Activated CD8-positive, alpha-beta T cell treated with anti-CD3 and anti-CD28 coated beads for 36 hours (primary cell): ENCODE data around the gene CLEC14A. TPM values are rescaled to one million over a fixed set of nuclear protein-coding genes. Genes with fewer than 3 reads are reported as not detected.

ENCODE experiments used
- ATAC-seq: fragments of 200-7000 bp; cut with Tn5 transposase; one replicate; pipeline ENCODE4 v1.10.0; 2021; ENCODE audit warnings: mild to moderate bottlenecking, moderate library complexity
- CTCF ChIA-PET: fragments of 350-600 bp; sonication (Branson Sonifier 250); formaldehyde crosslinking; loops from one replicate; lab custom pipeline; 2021; ENCODE audit warnings: antibody characterized with exemption; lab: Charles Lee
- POLR2A ChIA-PET: fragments of 350-600 bp; sonication (Branson Sonifier 250); formaldehyde crosslinking; loops from one replicate; lab custom pipeline; 2021; ENCODE audit warnings: antibody characterized with exemption; lab: Charles Lee
- DNase-seq: peaks from one replicate; pipeline ENCODE4 v3.0.0-alpha.2; 2020
- H3K27ac Mint-ChIP-seq: one replicate; pipeline ENCODE4 v1.8.0; 2021; ENCODE audit warnings: mild to moderate bottlenecking, mixed read lengths
- H3K27me3 Mint-ChIP-seq: one replicate; pipeline ENCODE4 v1.8.0; 2021; ENCODE audit warnings: mixed read lengths
- H3K36me3 Mint-ChIP-seq: one replicate; pipeline ENCODE4 v1.8.0; 2021; ENCODE audit warnings: low read depth, mixed read lengths
- H3K4me1 Mint-ChIP-seq: one replicate; pipeline ENCODE4 v1.8.0; 2021; ENCODE audit warnings: low read depth, mixed read lengths
- H3K4me3 Mint-ChIP-seq: one replicate; pipeline ENCODE4 v1.8.0; 2021; ENCODE audit warnings: mild to moderate bottlenecking, moderate library complexity, mixed read lengths
- H3K9me3 Mint-ChIP-seq: one replicate; pipeline ENCODE4 v1.8.0; 2021; ENCODE audit warnings: mixed read lengths
- CTCF ChIP-seq: fragments of 200-600 bp; IDR thresholded peaks from one replicate; pipeline ENCODE4 v1.8.0; 2022; ENCODE audit warnings: antibody characterized with exemption, mild to moderate bottlenecking
- intact Hi-C: fragments of 100-400 bp; cut with micrococcal nuclease; formaldehyde crosslinking; loops from one replicate; pipeline ENCODE4 v1.10.0; 2022
- total RNA-seq, 2 experiments: library from RNA; stranded (reverse); gene quantifications; one replicate each; pipeline ENCODE4 v1.2.3, GENCODE V29; 2021

The CLEC14A gene
- total RNA-seq, 2 experiments from 2014 or later = not detected

DNA sequence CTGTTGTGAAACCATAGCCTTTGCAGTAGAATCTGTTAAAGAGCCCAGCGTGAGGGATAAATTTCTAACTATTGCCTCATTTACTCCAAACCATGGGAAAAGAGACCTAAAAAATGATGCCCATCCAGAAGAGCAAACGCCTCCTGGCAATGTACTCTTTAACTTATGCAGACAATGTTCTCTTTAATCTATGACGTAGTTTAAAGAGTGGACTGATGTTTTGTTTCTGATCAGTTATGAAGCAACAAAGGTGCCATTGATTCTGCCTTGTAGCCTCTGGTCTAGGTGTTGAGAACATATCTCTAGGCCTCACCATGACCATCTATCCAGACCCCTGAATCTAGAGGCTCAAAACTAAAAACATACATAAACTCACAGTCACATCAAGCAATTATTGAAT is 34.8 kb downstream of the CLEC14A start:
- POLR2A ChIA-PET = no interaction called here
- DNase-seq (no peak), ATAC-seq (no peak)
- Mint-ChIP-seq H3K4me3 (no peak overlapping the region), H3K9me3 (no peaks in the 10 kb centered on the region), H3K27ac (no peak overlapping the region), H3K36me3 (no peaks in the 10 kb centered on the region), H3K4me1 (no peaks in the 10 kb centered on the region), H3K27me3 (peaks cover 7% of the 10 kb centered on the region)
- CTCF ChIA-PET = interaction anchor here (1.2 kb wide), 1 partner anchor 235 kb away, joined by 3 read pairs; no protein-coding TSS in a partner anchor
- TF ChIP-seq CTCF = no peak
- intact Hi-C loops = no loop called here

- no peak for ATAC-seq
- intact Hi-C loops = no loop called here
- DNase-seq = no peak
- Mint-ChIP-seq H3K36me3 (no peaks in the 10 kb centered on the region), H3K9me3 (no peaks in the 10 kb centered on the region), H3K4me3 (no peak overlapping the region), H3K27me3 (peaks cover 15% of the 10 kb centered on the region), H3K27ac (no peak overlapping the region), H3K4me1 (no peaks in the 10 kb centered on the region)
- ChIA-PET POLR2A (no interaction called here), CTCF (no interaction called here)
- TF ChIP-seq CTCF = no peak
These were observed 38.3 kb downstream of the CLEC14A start for GRCh38 chr14:38217553-38217952.

DNA sequence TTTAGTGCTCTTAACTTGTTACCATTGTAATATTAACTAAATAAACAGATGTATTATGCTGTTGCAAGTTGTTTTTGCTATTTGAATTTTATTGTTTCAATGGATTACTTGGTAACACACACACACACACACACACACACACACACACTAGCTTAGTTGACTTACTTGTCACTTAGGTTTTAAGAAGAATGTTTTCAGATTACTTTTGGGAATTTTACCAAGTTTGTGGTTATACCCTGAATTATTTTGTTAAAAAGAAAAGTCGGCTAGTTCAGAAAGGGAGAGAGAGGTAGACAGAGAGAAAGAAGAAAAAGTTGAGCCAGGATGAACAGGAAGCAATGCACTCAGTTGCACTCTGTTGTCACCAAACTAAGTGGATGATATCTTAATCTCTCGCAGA is 42.9 kb downstream of the CLEC14A start:
- peaks cover 45% of the 10 kb centered on the region for H3K27me3 Mint-ChIP-seq
- no peaks in the 10 kb centered on the region for H3K9me3 Mint-ChIP-seq
- intact Hi-C loops = no loop called here
- no peak overlapping the region for H3K27ac Mint-ChIP-seq
- H3K4me3 Mint-ChIP-seq = no peak overlapping the region
- ChIA-PET CTCF (no interaction called here), POLR2A (no interaction called here)
- H3K36me3 Mint-ChIP-seq = no peaks in the 10 kb centered on the region
- no peak for DNase-seq
- ATAC-seq = no peak
- TF ChIP-seq CTCF = no peak
- peaks cover 23% of the 10 kb centered on the region for H3K4me1 Mint-ChIP-seq

- TF ChIP-seq CTCF = no peak
- ChIA-PET POLR2A (no interaction called here), CTCF (no interaction called here)
- no peak for ATAC-seq
- Mint-ChIP-seq H3K27me3 (peaks cover 52% of the 10 kb centered on the region), H3K4me3 (no peak overlapping the region), H3K27ac (no peak overlapping the region), H3K36me3 (no peaks in the 10 kb centered on the region), H3K4me1 (peaks cover 23% of the 10 kb centered on the region), H3K9me3 (no peaks in the 10 kb centered on the region)
- intact Hi-C loops = no loop called here
- DNase-seq = no peak
These were observed 43.8 kb downstream of the CLEC14A start for GRCh38 chr14:38212111-38212510.

DNA sequence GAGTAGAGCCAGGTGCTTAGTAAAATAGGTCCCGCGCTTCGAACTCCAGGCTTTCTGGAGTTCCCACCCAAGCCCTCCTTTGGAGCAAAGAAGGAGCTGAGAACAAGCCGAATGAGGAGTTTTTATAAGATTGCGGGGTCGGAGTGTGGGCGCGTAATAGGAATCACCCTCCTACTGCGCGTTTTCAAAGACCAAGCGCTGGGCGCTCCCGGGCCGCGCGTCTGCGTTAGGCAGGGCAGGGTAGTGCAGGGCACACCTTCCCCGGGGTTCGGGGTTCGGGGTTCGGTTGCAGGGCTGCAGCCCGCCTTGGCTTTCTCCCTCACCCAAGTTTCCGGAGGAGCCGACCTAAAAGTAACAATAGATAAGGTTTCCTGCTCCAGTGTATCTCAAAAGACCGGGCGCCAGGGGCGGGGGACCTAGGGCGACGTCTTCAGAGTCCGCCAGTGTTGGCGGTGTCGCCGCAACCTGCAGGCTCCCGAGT is 44.6 kb downstream of the CLEC14A start:
- intact Hi-C loops = no loop called here
- TF ChIP-seq CTCF = no peak
- ATAC-seq (no peak), DNase-seq (no peak)
- Mint-ChIP-seq H3K4me3 (no peak overlapping the region), H3K4me1 (peaks cover 23% of the 10 kb centered on the region), H3K27me3 (peaks cover 55% of the 10 kb centered on the region), H3K27ac (no peak overlapping the region), H3K36me3 (no peaks in the 10 kb centered on the region), H3K9me3 (no peaks in the 10 kb centered on the region)
- ChIA-PET POLR2A (no interaction called here), CTCF (no interaction called here)
